ENCODE data around the gene ULK4. TPM values are rescaled to one million over a fixed set of nuclear protein-coding genes. Genes with fewer than 3 reads are reported as not detected.

The ULK4 gene
- total RNA-seq, 1 experiment from 2014 or later: 6.3 TPM

GRCh38 chr3:41507336-41508062, 454.4 kb downstream of the ULK4 start (continued):
- TF ChIP-seq MAX (IDR thresholded peaks at IDR 0.05) (no peak), ZNF274 (IDR thresholded peaks at IDR 0.05; ENCODE audit: low read depth, low read length) (no peak), CEBPB (IDR thresholded peaks at IDR 0.05; ENCODE audit: low read depth) (no peak), SRF (IDR thresholded peaks at IDR 0.05; ENCODE audit: low read depth) (no peak), EGR1 (IDR thresholded peaks at IDR 0.05; ENCODE audit: low read depth) (no peak), CBX3 (IDR thresholded peaks at IDR 0.05; ENCODE audit: low read depth) (no peak), POLR2AphosphoS5 (IDR thresholded peaks at IDR 0.05; ENCODE audit: low read depth, low read length) (no peak), SIN3A (IDR thresholded peaks at IDR 0.05; ENCODE audit: low read depth) (no peak), ZBTB33 (IDR thresholded peaks at IDR 0.05; ENCODE audit: extremely low read depth, insufficient replicate concordance, low read length) (no peak), SP1 (IDR thresholded peaks at IDR 0.05; ENCODE audit: low read depth) (no peak), JUND (IDR thresholded peaks at IDR 0.05) (no peak)

- no peak overlapping the region for H3K4me2 ChIP-seq (ENCODE audit: low read length)
- H3K79me2 ChIP-seq (ENCODE audit: insufficient read depth, low read length): no peaks in the 10 kb centered on the region
- no peak overlapping the region for H3K4me3 ChIP-seq (replicated peaks in 1 of 2; ENCODE audit: low read depth in 1 of 2, low read length in 2 of 2)
- no peaks in the 10 kb centered on the region for H4K20me1 ChIP-seq (ENCODE audit: insufficient read depth)
- H3K27ac ChIP-seq (ENCODE audit: low read depth, low read length): no peak overlapping the region
- ChIA-PET RAD21 (ENCODE audit: low non-redundant PET in 1 of 2, low total read pairs in 2 of 2, uncharacterized antibody in 2 of 2, unreplicated experiment in 2 of 2) (no interaction called here), POLR2A (no interaction called here), CTCF (no interaction called here)
- no peaks in the 10 kb centered on the region for H3K9me3 ChIP-seq (ENCODE audit: control insufficient read depth in 1 of 2, insufficient read depth in 1 of 2, low read depth in 1 of 2, low read length in 2 of 2)
- no peak for DNase-seq (ENCODE audit: low read depth, low spot score)
- ATAC-seq: no peak
- H3K4me1 ChIP-seq (ENCODE audit: control insufficient read depth in 1 of 2, insufficient read depth in 2 of 2, low read length in 2 of 2): peaks cover 0 to 12% of the 10 kb centered on the region in 2 experiments; a peak in 2 of 4 replicates
- intact Hi-C loops (cut with micrococcal nuclease): no loop called here
- H3K36me3 ChIP-seq (ENCODE audit: control insufficient read depth in 1 of 2, insufficient read depth in 2 of 2, low read length in 2 of 2): no peaks in the 10 kb centered on the region
- no peak overlapping the region for H3K9ac ChIP-seq (ENCODE audit: low read length)
- H3K27me3 ChIP-seq (ENCODE audit: insufficient read depth, low read length): no peaks in the 10 kb centered on the region
- no peaks in the 10 kb centered on the region for H3K9me2 ChIP-seq (ENCODE audit: insufficient read depth)
- H2AFZ ChIP-seq (ENCODE audit: low read depth, low read length, poor library complexity, severe bottlenecking): no peak overlapping the region
- no peak for TF ChIP-seq TCF7L2 (IDR thresholded peaks at IDR 0.05; ENCODE audit: borderline replicate concordance, extremely low read depth, insufficient read depth, insufficient read length)
- TF ChIP-seq ATF3 (IDR thresholded peaks at IDR 0.05): no peak
- no peak for TF ChIP-seq YY1 (IDR thresholded peaks at IDR 0.05; ENCODE audit: extremely low read depth, insufficient replicate concordance, low read depth, low read length)
- TF ChIP-seq SP1 (IDR thresholded peaks at IDR 0.05; ENCODE audit: low read depth): no peak
- no peak for TF ChIP-seq EGR1 (IDR thresholded peaks at IDR 0.05; ENCODE audit: low read depth)
- no peak for TF ChIP-seq JUND (IDR thresholded peaks at IDR 0.05)
- TF ChIP-seq CEBPB (IDR thresholded peaks at IDR 0.05; ENCODE audit: low read depth): no peak
- no peak for TF ChIP-seq SIN3A (IDR thresholded peaks at IDR 0.05; ENCODE audit: low read depth)
- no peak for TF ChIP-seq SRF (IDR thresholded peaks at IDR 0.05; ENCODE audit: low read depth)
- no peak for TF ChIP-seq RAD21 (IDR thresholded peaks at IDR 0.05; ENCODE audit: low read depth)
- no TSS peak for BruUV-seq (replicated peaks)
These were observed 457.8 kb downstream of the ULK4 start for GRCh38 chr3:41503998-41504623.
